Body of pancreas (tissue), 4 donors: ENCODE measurements around the gene CSF1. TPM values are rescaled to one million over a fixed set of nuclear protein-coding genes. Genes with fewer than 3 reads are reported as not detected.
"Not testable (repeated sequence)": the region's sequence is repeated elsewhere in the genome, so short reads cannot be mapped to it uniquely, and the experiment has no call there.

Source experiments
- ATAC-seq: fragments of 150-250 bp; one replicate; pipeline ENCODE4 v1.9.1; 2016
- DNase-seq, 4 donors: peaks; one replicate each; pipeline ENCODE4 v3.0.0-alpha.2; 2019
- H3K27ac ChIP-seq, 4 donors: fragments of 200-600 bp; sonication (generic); 1 replicate in 3 of 4; 2 replicates in 1 of 4; pipeline versions ENCODE4 v1.5.1 to v1.6.1; 2016 to 2019; ENCODE audit warnings: mild to moderate bottlenecking in 1 of 4, mixed read lengths in 1 of 4, moderate library complexity in 1 of 4
- H3K27me3 ChIP-seq, 2 donors: fragments of 200-600 bp; sonication (generic); one replicate each; pipeline ENCODE4 v1.6.0; 2016; ENCODE audit warnings: mild to moderate bottlenecking in 1 of 2
- H3K36me3 ChIP-seq, 2 donors: fragments of 200-600 bp; sonication (generic); replicated peaks in 1 of 2; 2 replicates each; pipeline ENCODE4 v1.5.1; 2016; ENCODE audit warnings: low read depth in 2 of 2; ENCODE audit not compliant: insufficient read depth in 1 of 2
- H3K4me1 ChIP-seq: fragments of 200-600 bp; sonication (generic); one replicate; pipeline ENCODE4 v1.6.0; 2016
- H3K4me3 ChIP-seq, 2 donors: fragments of 200-600 bp; sonication (generic); 1 replicate in 1 of 2; 2 replicates in 1 of 2; pipeline ENCODE4 v1.5.1; 2016 to 2019
- H3K9me3 ChIP-seq, 3 donors: fragments of 200-600 bp; sonication (generic); 1 replicate in 2 of 3; 2 replicates in 1 of 3; pipeline ENCODE4 v1.5.1; 2016
- POLR2A ChIP-seq, 3 donors: fragments of 450-650 bp; IDR thresholded peaks; one replicate each; pipeline ENCODE4 v1.6.1; 2016; ENCODE audit warnings: antibody characterized with exemption in 3 of 3, mild to moderate bottlenecking in 2 of 3
- WGBS, 2 donors: methylation state at CpG; one replicate each; pipeline ENCODE4 v1.1.5; 2017; 5-methylcytosine and 5-hydroxymethylcytosine counted together
- intact Hi-C: fragments of 100-400 bp; cut with DNase I; formaldehyde crosslinking; loops from one replicate; pipeline ENCODE4 v1.15.1; 2023
- total RNA-seq, 2 donors: library from RNA; depleted of rRNA; stranded (reverse); fragments of >200 nt; gene quantifications; one replicate each; pipeline ENCODE4 v1.1.0, GENCODE V29; 2016
- TF ChIP-seq, protein P1 (sequence below), 7 experiments: fragments of 450-650 bp in 4 of 7; fragments of 200-600 bp in 3 of 7; sonication (generic) in 3 of 7; IDR thresholded peaks; one replicate each; pipeline ENCODE4 v1.5.1; 2016 to 2019; ENCODE audit warnings: antibody characterized with exemption in 7 of 7

CSF1 gene
- total RNA-seq, 2 donors from 2014 or later: 26.7 to 60.7 TPM

DNA sequence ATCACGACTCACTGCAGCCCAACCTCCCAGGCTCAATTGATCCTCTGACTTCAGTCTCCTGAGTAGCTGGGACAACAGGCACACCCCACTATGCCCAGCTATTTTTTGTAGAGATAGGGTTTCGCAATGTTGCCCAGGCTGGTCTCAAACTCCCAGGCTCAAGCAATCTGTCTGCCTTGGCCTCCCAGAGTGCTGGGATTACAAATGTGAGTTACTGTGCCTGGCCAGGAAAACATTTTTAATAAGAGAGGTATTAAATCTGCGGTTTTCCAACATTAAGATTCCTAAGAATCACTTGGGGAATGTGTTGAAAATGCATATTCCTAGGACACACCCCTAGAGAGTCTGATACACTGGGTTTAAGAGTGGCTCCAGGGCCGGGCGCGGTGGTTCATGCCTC, 8.7 kb downstream of the CSF1 start:
- Histone ChIP-seq H3K27me3 (no peaks in the 10 kb centered on the region), H3K4me1 (peaks cover 1% of the 10 kb centered on the region), H3K36me3 (peaks cover 0 to 6% of the 10 kb centered on the region in 2 donors), H3K4me3 (no peak overlapping the region), H3K27ac (no peak overlapping the region), H3K9me3 (no peaks in the 10 kb centered on the region)
- intact Hi-C loops: no loop called here
- ATAC-seq: no peak
- TF ChIP-seq, protein P1, sequence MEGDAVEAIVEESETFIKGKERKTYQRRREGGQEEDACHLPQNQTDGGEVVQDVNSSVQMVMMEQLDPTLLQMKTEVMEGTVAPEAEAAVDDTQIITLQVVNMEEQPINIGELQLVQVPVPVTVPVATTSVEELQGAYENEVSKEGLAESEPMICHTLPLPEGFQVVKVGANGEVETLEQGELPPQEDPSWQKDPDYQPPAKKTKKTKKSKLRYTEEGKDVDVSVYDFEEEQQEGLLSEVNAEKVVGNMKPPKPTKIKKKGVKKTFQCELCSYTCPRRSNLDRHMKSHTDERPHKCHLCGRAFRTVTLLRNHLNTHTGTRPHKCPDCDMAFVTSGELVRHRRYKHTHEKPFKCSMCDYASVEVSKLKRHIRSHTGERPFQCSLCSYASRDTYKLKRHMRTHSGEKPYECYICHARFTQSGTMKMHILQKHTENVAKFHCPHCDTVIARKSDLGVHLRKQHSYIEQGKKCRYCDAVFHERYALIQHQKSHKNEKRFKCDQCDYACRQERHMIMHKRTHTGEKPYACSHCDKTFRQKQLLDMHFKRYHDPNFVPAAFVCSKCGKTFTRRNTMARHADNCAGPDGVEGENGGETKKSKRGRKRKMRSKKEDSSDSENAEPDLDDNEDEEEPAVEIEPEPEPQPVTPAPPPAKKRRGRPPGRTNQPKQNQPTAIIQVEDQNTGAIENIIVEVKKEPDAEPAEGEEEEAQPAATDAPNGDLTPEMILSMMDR (IDR thresholded peaks at IDR 0.05): no peak
- TF ChIP-seq POLR2A (IDR thresholded peaks at IDR 0.05): no peak
- DNase-seq: no peak
- WGBS, 2 donors: 90 to 93% methylated on average over 6 of the region's 6 CpGs

DNA sequence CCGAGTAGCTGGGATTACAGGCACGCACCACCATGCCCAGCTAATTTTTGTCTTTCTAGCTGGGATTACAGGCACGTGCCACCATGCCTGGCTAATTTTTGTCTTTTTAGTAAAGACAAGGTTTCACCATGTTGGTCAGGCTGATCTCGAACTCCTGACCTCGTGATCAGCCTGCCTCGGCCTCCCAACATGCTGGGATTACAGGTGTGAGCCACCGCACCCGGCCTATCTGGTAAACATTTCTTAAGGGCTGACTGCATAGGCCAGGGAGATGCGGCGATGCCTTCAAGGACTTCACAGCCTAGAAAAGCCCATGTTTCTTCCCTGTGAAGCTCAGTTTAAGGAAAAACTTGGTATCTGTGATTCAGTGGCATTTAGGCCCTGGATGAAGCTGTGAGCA, 9.7 kb downstream of the CSF1 start:
- DNase-seq, H3K27ac ChIP-seq, H3K9me3 ChIP-seq, ATAC-seq, H3K4me3 ChIP-seq, H3K27me3 ChIP-seq, H3K4me1 ChIP-seq, H3K36me3 ChIP-seq: not testable (repeated sequence)
- intact Hi-C loops: loop anchor here (10.0 kb wide), 1 partner anchor 54 kb away; no protein-coding TSS in a partner anchor
- WGBS, 2 donors: 85 to 88% methylated on average over 10 of the region's 10 CpGs

DNA sequence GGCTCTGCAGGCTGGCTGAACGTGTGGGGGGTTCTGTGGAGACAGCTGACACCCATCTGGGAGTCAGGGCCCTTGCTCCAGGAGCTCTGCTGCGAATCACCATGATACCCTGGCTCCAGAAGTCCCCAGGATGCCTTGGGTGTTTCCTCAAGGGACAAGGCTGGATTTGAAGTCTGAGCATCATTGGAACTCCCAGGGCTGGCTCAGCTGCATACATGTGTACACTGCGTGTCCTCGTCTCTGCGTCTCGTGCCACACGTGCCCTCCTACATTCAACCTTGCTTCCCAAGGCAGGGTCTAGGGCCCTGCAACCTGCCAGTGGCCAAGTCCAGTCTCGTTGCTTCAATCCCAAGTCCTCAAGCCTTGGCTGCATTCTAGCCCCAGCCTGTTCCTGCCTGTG, 11.7 kb downstream of the CSF1 start:
- Histone ChIP-seq H3K9me3 (no peaks in the 10 kb centered on the region), H3K4me1 (peaks cover 5% of the 10 kb centered on the region), H3K36me3 (peaks cover 0 to 6% of the 10 kb centered on the region in 2 donors), H3K27me3 (no peaks in the 10 kb centered on the region), H3K4me3 (no peak overlapping the region), H3K27ac (no peak overlapping the region)
- 78 to 87% methylated on average over 5 to 8 of the region's 8 CpGs for WGBS, 2 donors
- TF ChIP-seq, protein P1 (IDR thresholded peaks at IDR 0.05): no peak
- no peak for TF ChIP-seq POLR2A (IDR thresholded peaks at IDR 0.05)
- intact Hi-C loops: loop anchor here (10.0 kb wide), 1 partner anchor 52 kb away; no protein-coding TSS in a partner anchor
- DNase-seq (no peak), ATAC-seq (no peak)

DNA sequence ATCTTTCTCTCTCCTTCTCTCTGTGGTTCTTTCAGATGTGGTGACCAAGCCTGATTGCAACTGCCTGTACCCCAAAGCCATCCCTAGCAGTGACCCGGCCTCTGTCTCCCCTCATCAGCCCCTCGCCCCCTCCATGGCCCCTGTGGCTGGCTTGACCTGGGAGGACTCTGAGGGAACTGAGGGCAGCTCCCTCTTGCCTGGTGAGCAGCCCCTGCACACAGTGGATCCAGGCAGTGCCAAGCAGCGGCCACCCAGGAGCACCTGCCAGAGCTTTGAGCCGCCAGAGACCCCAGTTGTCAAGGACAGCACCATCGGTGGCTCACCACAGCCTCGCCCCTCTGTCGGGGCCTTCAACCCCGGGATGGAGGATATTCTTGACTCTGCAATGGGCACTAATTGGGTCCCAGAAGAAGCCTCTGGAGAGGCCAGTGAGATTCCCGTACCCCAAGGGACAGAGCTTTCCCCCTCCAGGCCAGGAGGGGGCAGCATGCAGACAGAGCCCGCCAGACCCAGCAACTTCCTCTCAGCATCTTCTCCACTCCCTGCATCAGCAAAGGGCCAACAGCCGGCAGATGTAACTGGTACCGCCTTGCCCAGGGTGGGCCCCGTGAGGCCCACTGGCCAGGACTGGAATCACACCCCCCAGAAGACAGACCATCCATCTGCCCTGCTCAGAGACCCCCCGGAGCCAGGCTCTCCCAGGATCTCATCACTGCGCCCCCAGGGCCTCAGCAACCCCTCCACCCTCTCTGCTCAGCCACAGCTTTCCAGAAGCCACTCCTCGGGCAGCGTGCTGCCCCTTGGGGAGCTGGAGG, 12.7 kb downstream of the CSF1 start:
- TF ChIP-seq POLR2A (IDR thresholded peaks at IDR 0.05): no peak
- TF ChIP-seq, protein P1 (IDR thresholded peaks at IDR 0.05): peak; percentile 15 to 45 (median 39)
- H3K9me3 ChIP-seq: no peaks in the 10 kb centered on the region
- 70 to 76% methylated on average over 7 to 16 of the region's 17 CpGs for WGBS, 2 donors
- H3K27me3 ChIP-seq: no peaks in the 10 kb centered on the region
- intact Hi-C loops: loop anchor here (10.0 kb wide), 1 partner anchor 51 kb away; no protein-coding TSS in a partner anchor
- ATAC-seq: no peak
- H3K4me1 ChIP-seq: peaks cover 16% of the 10 kb centered on the region
- H3K4me3 ChIP-seq: no peak overlapping the region
- no peak overlapping the region for H3K27ac ChIP-seq
- peaks cover 0 to 6% of the 10 kb centered on the region in 2 donors for H3K36me3 ChIP-seq
- peak in 1 of 4 donors; percentile 38 for DNase-seq

DNA sequence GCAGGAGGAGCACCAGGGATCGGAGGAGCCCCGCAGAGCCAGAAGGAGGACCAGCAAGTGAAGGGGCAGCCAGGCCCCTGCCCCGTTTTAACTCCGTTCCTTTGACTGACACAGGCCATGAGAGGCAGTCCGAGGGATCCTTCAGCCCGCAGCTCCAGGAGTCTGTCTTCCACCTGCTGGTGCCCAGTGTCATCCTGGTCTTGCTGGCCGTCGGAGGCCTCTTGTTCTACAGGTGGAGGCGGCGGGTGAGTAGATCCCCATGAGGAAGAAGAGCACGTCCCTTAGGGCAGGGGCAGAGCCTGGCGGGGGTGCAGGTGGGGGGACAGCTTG, 13.3 kb downstream of the CSF1 start:
- Histone ChIP-seq H3K9me3 (no peaks in the 10 kb centered on the region), H3K27me3 (no peaks in the 10 kb centered on the region), H3K4me3 (no peak overlapping the region), H3K27ac (no peak overlapping the region), H3K36me3 (peaks cover 0 to 6% of the 10 kb centered on the region in 2 donors), H3K4me1 (peaks cover 21% of the 10 kb centered on the region)
- 86 to 93% methylated on average over 7 to 11 of the region's 12 CpGs for WGBS, 2 donors
- intact Hi-C loops: loop anchor here (10.0 kb wide), 1 partner anchor 51 kb away; no protein-coding TSS in a partner anchor
- DNase-seq (no peak), ATAC-seq (no peak)
- TF ChIP-seq POLR2A (IDR thresholded peaks at IDR 0.05): no peak
- TF ChIP-seq, protein P1 (IDR thresholded peaks at IDR 0.05): no peak
